Measurements from ENCODE around the gene ARHGEF4.

ARHGEF4 gene

GRCh38 chr2:130836501-130837174 is at the start of gene ARHGEF4:
ARHGEF4 (plus strand) TSS chr2:130836914; CDS start chr2:130836954, 40 bp downstream.
- no peak within 1 kb of the TSS for H3K4me3 ChIP-seq (ENCODE audit: low read depth, low read length)

GRCh38 chr2:130787841-130788240 is 48.9 kb upstream of the ARHGEF4 start:
- no peak overlapping the region for H3K4me3 ChIP-seq (ENCODE audit: low read depth, low read length)
- no peak for TF ChIP-seq CTCF (IDR thresholded peaks at IDR 0.05; ENCODE audit: borderline replicate concordance, insufficient read depth, low read depth, low read length)

More at GRCh38 chr2:130836501-130837174, at the start of gene ARHGEF4:
- no peak for TF ChIP-seq CTCF (IDR thresholded peaks at IDR 0.05; ENCODE audit: borderline replicate concordance, insufficient read depth, low read depth, low read length)

GRCh38 chr2:130790312-130790711 is 46.4 kb upstream of the ARHGEF4 start:
- TF ChIP-seq CTCF (IDR thresholded peaks at IDR 0.05; ENCODE audit: borderline replicate concordance, insufficient read depth, low read depth, low read length) = no peak
- no peak overlapping the region for H3K4me3 ChIP-seq (ENCODE audit: low read depth, low read length)

GRCh38 chr2:130790804-130791616 is 45.7 kb upstream of the ARHGEF4 start:
- TF ChIP-seq CTCF (IDR thresholded peaks at IDR 0.05; ENCODE audit: borderline replicate concordance, insufficient read depth, low read depth, low read length) = no peak
- H3K4me3 ChIP-seq (ENCODE audit: low read depth, low read length) = no peak overlapping the region

- no peak overlapping the region for H3K4me3 ChIP-seq (ENCODE audit: low read depth, low read length)
- TF ChIP-seq CTCF (IDR thresholded peaks at IDR 0.05; ENCODE audit: borderline replicate concordance, insufficient read depth, low read depth, low read length) = no peak
Measured at GRCh38 chr2:130791617-130791939, 45.1 kb upstream of the ARHGEF4 start.

GRCh38 chr2:130795431-130795830 is 41.3 kb upstream of the ARHGEF4 start:
- no peak overlapping the region for H3K4me3 ChIP-seq (ENCODE audit: low read depth, low read length)
- no peak for TF ChIP-seq CTCF (IDR thresholded peaks at IDR 0.05; ENCODE audit: borderline replicate concordance, insufficient read depth, low read depth, low read length)

GRCh38 chr2:130796290-130796689 is 40.4 kb upstream of the ARHGEF4 start:
- no peak for TF ChIP-seq CTCF (IDR thresholded peaks at IDR 0.05; ENCODE audit: borderline replicate concordance, insufficient read depth, low read depth, low read length)

More at GRCh38 chr2:130796290-130796689, 40.4 kb upstream of the ARHGEF4 start:
- no peak overlapping the region for H3K4me3 ChIP-seq (ENCODE audit: low read depth, low read length)
